GM12892 (cell line): Measurements from ENCODE around the gene SMIM1.

ENCODE experiments used
- POLR2A ChIP-seq: IDR thresholded peaks from 2 replicates; pipeline ENCODE4 v1.6.1; 2011; ENCODE audit warnings: low read depth, low read length, control low read depth
- POLR2AphosphoS5 ChIP-seq: IDR thresholded peaks from 2 replicates; pipeline ENCODE4 v1.6.1; 2011; ENCODE audit warnings: low read depth, low read length, control low read depth

DNA sequence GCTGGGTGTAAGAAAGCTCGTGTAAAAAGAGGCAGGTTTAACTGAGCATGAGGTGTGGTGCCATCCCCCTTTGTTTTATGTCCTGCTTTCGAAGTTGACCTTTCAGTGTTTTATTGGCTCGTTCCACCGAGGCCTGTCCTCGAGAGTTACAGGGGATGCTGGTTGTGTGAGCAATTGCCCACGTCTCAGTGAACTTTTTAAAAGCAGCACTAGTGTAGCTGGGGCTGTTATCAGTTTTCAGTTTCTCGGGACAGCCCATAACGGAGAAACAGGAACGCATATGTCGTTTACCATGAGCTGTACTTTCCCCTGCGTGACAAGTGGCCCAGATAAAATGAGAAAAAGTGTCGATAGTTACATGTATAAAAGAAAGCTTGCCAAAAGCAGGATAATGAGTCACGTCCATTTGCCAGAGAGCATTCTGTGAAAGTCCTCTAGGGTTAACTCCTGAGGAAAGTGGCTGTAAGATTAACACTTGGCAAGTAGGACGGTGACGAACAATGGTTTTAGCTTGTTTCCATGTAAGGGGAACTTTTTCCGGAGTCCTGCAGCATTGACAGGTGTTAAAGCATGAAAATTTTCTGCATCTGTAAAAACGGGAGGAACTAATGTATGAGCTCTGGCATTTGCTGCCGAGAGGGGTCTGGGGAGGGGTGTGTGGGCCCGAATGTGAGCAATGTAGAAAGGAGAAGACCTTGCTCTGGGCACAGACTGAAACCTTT, 31.5 kb downstream of the SMIM1 start:
- TF ChIP-seq POLR2AphosphoS5 (no peak), POLR2A (no peak)
